HG02678 (cell line): Measurements from ENCODE around the gene BUB1B.
"Not testable (repeated sequence)": the region's sequence is repeated elsewhere in the genome, so short reads cannot be mapped to it uniquely, and the experiment has no call there.

Experiments used
- ATAC-seq: cut with Tn5 transposase; IDR thresholded peaks from one replicate; pipeline ENCODE4 v1.9.1; 2021; ENCODE audit warnings: mild to moderate bottlenecking, moderate library complexity; ENCODE audit not compliant: unreplicated experiment

The BUB1B gene

GRCh38 chr15:40136470-40137302, 24.2 kb upstream of the BUB1B start:
- no peak for ATAC-seq

- no peak for ATAC-seq
These were observed 23.3 kb upstream of the BUB1B start for GRCh38 chr15:40137303-40138200.

GRCh38 chr15:40138201-40138570, 22.7 kb upstream of the BUB1B start:
- ATAC-seq = not testable (repeated sequence)

- ATAC-seq = no peak
These were observed 18.4 kb upstream of the BUB1B start for GRCh38 chr15:40142428-40142827.

- no peak for ATAC-seq
These were observed 14.8 kb upstream of the BUB1B start for GRCh38 chr15:40146037-40146436.

GRCh38 chr15:40149339-40149738, 11.5 kb upstream of the BUB1B start:
- no peak for ATAC-seq

- no peak for ATAC-seq
These were observed 10.5 kb upstream of the BUB1B start for GRCh38 chr15:40150163-40150925.

- no peak for ATAC-seq
These were observed 9.4 kb upstream of the BUB1B start for GRCh38 chr15:40151499-40151898.

- no peak for ATAC-seq
These were observed 8.9 kb upstream of the BUB1B start for GRCh38 chr15:40151991-40152390.

GRCh38 chr15:40154821-40155220, 6.0 kb upstream of the BUB1B start:
- not testable (repeated sequence) for ATAC-seq

- no peak for ATAC-seq
These were observed 5.5 kb upstream of the BUB1B start for GRCh38 chr15:40155270-40155910.

- ATAC-seq = no peak
These were observed 3.0 kb upstream of the BUB1B start for GRCh38 chr15:40157778-40158447.

- no peak for ATAC-seq
These were observed 848 bp upstream of the BUB1B start for GRCh38 chr15:40160021-40160420.

GRCh38 chr15:40161693-40162391, 973 bp downstream of the BUB1B start:
- no peak for ATAC-seq

GRCh38 chr15:40162552-40162951, 1.7 kb downstream of the BUB1B start:
- no peak for ATAC-seq

GRCh38 chr15:40163657-40164416, 3.0 kb downstream of the BUB1B start:
- no peak for ATAC-seq

- not testable (repeated sequence) for ATAC-seq
These were observed 6.5 kb downstream of the BUB1B start for GRCh38 chr15:40167374-40167773.

- no peak for ATAC-seq
These were observed 14.3 kb downstream of the BUB1B start for GRCh38 chr15:40175160-40175559.
